DND-41 (cell line): Measurements from ENCODE around the gene EMD.

Experiments
- CTCF ChIP-seq: IDR thresholded peaks from 2 replicates; pipeline ENCODE4 v1.5.1; 2012; ENCODE audit warnings: borderline replicate concordance, low read length, moderate library complexity, mild to moderate bottlenecking; ENCODE audit not compliant: poor library complexity, severe bottlenecking; ENCODE audit errors: extremely low read depth
- EZH2 ChIP-seq: IDR thresholded peaks from 3 replicates; pipeline ENCODE4 v1.6.1; 2012; ENCODE audit warnings: borderline replicate concordance, low read depth, mild to moderate bottlenecking, moderate library complexity, low read length, inconsistent platforms; ENCODE audit not compliant: severe bottlenecking

GRCh38 chrX:154426916-154427770 lies 48.0 kb downstream of the EMD start:
- TF ChIP-seq CTCF (no peak), EZH2 (no peak)
